SU-DHL-6 (cell line): Measurements from ENCODE around the gene NEUROG2.
"Not testable (repeated sequence)": the region's sequence is repeated elsewhere in the genome, so short reads cannot be mapped to it uniquely, and the experiment has no call there.

Experiments
- H2AFZ ChIP-seq: fragments of 200-600 bp; sonication (generic); 2 replicates; pipeline ENCODE4 v1.6.1; 2014; ENCODE audit warnings: low read depth, mild to moderate bottlenecking, moderate library complexity, mixed read lengths, antibody characterized with exemption, low read length; ENCODE audit not compliant: severe bottlenecking
- H3F3A ChIP-seq: fragments of 200-600 bp; shearing (Covaris generic); 2 replicates; pipeline ENCODE4 v1.6.0; 2016; ENCODE audit warnings: antibody characterized with exemption, mild to moderate bottlenecking; ENCODE audit not compliant: insufficient read depth
- H3K27ac ChIP-seq: fragments of 200-600 bp; sonication (generic); 2 replicates; pipeline ENCODE4 v1.5.1; 2016; ENCODE audit warnings: low read depth, mild to moderate bottlenecking, low read length, moderate library complexity, mixed read lengths
- H3K27me3 ChIP-seq: fragments of 200-600 bp; sonication (generic), shearing (Covaris generic); 2 replicates; pipeline ENCODE4 v1.6.0; 2014; ENCODE audit warnings: mild to moderate bottlenecking, low read length
- H3K36me3 ChIP-seq: fragments of 200-600 bp; sonication (generic); 2 replicates; pipeline ENCODE4 v1.6.1; 2014; ENCODE audit warnings: mild to moderate bottlenecking, low read length, mixed read lengths
- H3K4me2 ChIP-seq: fragments of 300-600, 200-600 bp; shearing (Covaris generic), sonication (generic); 2 replicates; pipeline ENCODE4 v1.6.0; 2014; ENCODE audit warnings: low read length, low read depth, mild to moderate bottlenecking; ENCODE audit not compliant: poor library complexity, severe bottlenecking
- H3K4me3 ChIP-seq: fragments of 200-600 bp; sonication (generic); 2 replicates; pipeline ENCODE4 v1.5.1; 2014; ENCODE audit warnings: antibody characterized with exemption, low read length, mild to moderate bottlenecking, mixed read lengths; ENCODE audit not compliant: insufficient read depth, poor library complexity, severe bottlenecking
- H3K79me2 ChIP-seq: fragments of 200-600 bp; sonication (generic); 2 replicates; pipeline ENCODE4 v1.6.1; 2014; ENCODE audit warnings: mild to moderate bottlenecking, low read length, moderate library complexity; ENCODE audit not compliant: insufficient read depth
- H3K9ac ChIP-seq: fragments of 200-600 bp; sonication (generic); 2 replicates; pipeline ENCODE4 v1.7.0; 2014; ENCODE audit warnings: mild to moderate bottlenecking, low read length
- H3K9me2 ChIP-seq: fragments of 200-600 bp; sonication (generic); replicated peaks from 2 replicates; pipeline ENCODE4 v1.6.1; 2014; ENCODE audit warnings: low read length; ENCODE audit not compliant: insufficient read depth
- H3K9me3 ChIP-seq: fragments of 200-600 bp; sonication (generic); 2 replicates; pipeline ENCODE4 v1.6.1; 2014; ENCODE audit warnings: low read length, mixed read lengths; ENCODE audit not compliant: insufficient read depth
- H4K20me1 ChIP-seq: fragments of 200-600 bp; sonication (generic); 2 replicates; pipeline ENCODE4 v1.6.1; 2014; ENCODE audit warnings: low read depth, mild to moderate bottlenecking, antibody characterized with exemption, low read length, moderate library complexity, mixed read lengths
- CTCF ChIP-seq: fragments of 200-600 bp; sonication (generic); IDR thresholded peaks from one replicate; pipeline ENCODE4 v1.5.1; 2017; ENCODE audit warnings: antibody characterized with exemption, mild to moderate bottlenecking, low read length, moderate library complexity; ENCODE audit not compliant: insufficient read depth, poor library complexity, severe bottlenecking
- EZH2phosphoT487 ChIP-seq: fragments of 200-600 bp; sonication (generic), shearing (Covaris generic); conservative IDR thresholded peaks from 2 replicates; pipeline ENCODE4 v1.6.1; 2018; ENCODE audit warnings: mild to moderate bottlenecking, antibody characterized with exemption, low read length, moderate library complexity, mixed read lengths

Gene NEUROG2

GRCh38 chr4:112504807-112505206 lies 11.2 kb downstream of the NEUROG2 start:
- Histone ChIP-seq H3K79me2 (no peaks in the 10 kb centered on the region), H3K27ac (no peak overlapping the region), H2AFZ (no peak overlapping the region), H3K27me3 (no peaks in the 10 kb centered on the region), H3K9me2 (no peaks in the 10 kb centered on the region), H3F3A (no peaks in the 10 kb centered on the region), H3K9ac (no peak overlapping the region), H3K9me3 (no peaks in the 10 kb centered on the region), H3K4me3 (no peak overlapping the region), H3K36me3 (no peaks in the 10 kb centered on the region), H4K20me1 (no peaks in the 10 kb centered on the region), H3K4me2 (no peak overlapping the region)
- no peak for TF ChIP-seq EZH2phosphoT487
- TF ChIP-seq CTCF, result no peak

- Histone ChIP-seq H3K9ac (no peak overlapping the region), H3K4me2 (no peak overlapping the region), H3K27me3 (no peaks in the 10 kb centered on the region), H3K79me2 (no peaks in the 10 kb centered on the region), H3K4me3 (no peak overlapping the region), H3K9me2 (no peaks in the 10 kb centered on the region), H3K36me3 (no peaks in the 10 kb centered on the region), H4K20me1 (no peaks in the 10 kb centered on the region), H3F3A (no peaks in the 10 kb centered on the region), H3K27ac (no peak overlapping the region), H3K9me3 (no peaks in the 10 kb centered on the region), H2AFZ (no peak overlapping the region)
- TF ChIP-seq CTCF (no peak), EZH2phosphoT487 (no peak)
Observed at GRCh38 chr4:112502871-112503270, 13.1 kb downstream of the NEUROG2 start.

- Histone ChIP-seq H3K9ac (no peak overlapping the region), H3K79me2 (no peaks in the 10 kb centered on the region)
- TF ChIP-seq CTCF, result no peak
- TF ChIP-seq EZH2phosphoT487, result no peak
Observed at GRCh38 chr4:112492321-112492720, 23.7 kb downstream of the NEUROG2 start.

GRCh38 chr4:112490808-112491207 lies 25.2 kb downstream of the NEUROG2 start:
- not testable (repeated sequence) for H3K36me3 ChIP-seq, H3K4me3 ChIP-seq, H3K9me3 ChIP-seq, H3K79me2 ChIP-seq, H3F3A ChIP-seq, H3K9me2 ChIP-seq, H3K4me2 ChIP-seq, H4K20me1 ChIP-seq, H2AFZ ChIP-seq, H3K27ac ChIP-seq, H3K27me3 ChIP-seq, H3K9ac ChIP-seq

More at GRCh38 chr4:112492321-112492720, 23.7 kb downstream of the NEUROG2 start:
- H3K36me3 ChIP-seq, result no peaks in the 10 kb centered on the region
- no peaks in the 10 kb centered on the region for H3K27me3 ChIP-seq
- no peak overlapping the region for H3K4me2 ChIP-seq
- no peaks in the 10 kb centered on the region for H3F3A ChIP-seq
- H3K9me2 ChIP-seq, result no peaks in the 10 kb centered on the region
- H4K20me1 ChIP-seq, result no peaks in the 10 kb centered on the region
- no peaks in the 10 kb centered on the region for H3K9me3 ChIP-seq
- H3K27ac ChIP-seq, result no peak overlapping the region
- no peak overlapping the region for H2AFZ ChIP-seq
- no peak overlapping the region for H3K4me3 ChIP-seq
